Astrocyte of the spinal cord (primary cell): ENCODE results near the gene PUSL1.

Experiments used
- DNase-seq: peaks from one replicate; pipeline ENCODE4 v3.0.0; 2011; ENCODE audit warnings: low read depth, low spot score
- H3K4me3 ChIP-seq: 2 replicates; pipeline ENCODE4 v1.5.1; 2011; ENCODE audit warnings: low read depth, mild to moderate bottlenecking, low read length, moderate library complexity
- CTCF ChIP-seq: IDR thresholded peaks from 2 replicates; pipeline ENCODE4 v1.5.1; 2012; ENCODE audit warnings: low read depth, mild to moderate bottlenecking, low read length, inconsistent platforms
- in situ Hi-C: cut with HindIII; loops from 2 replicates; pipeline ENCODE4 v1.10.0; 2017; ENCODE audit warnings: low sequenced_read_pairs

The PUSL1 gene

GRCh38 chr1:1356796-1357401 is 48.5 kb downstream of the PUSL1 start:
- no peak for TF ChIP-seq CTCF
- in situ Hi-C loops: no loop called here
- DNase-seq: no peak
- peak overlapping the region; percentile 77 for H3K4me3 ChIP-seq

GRCh38 chr1:1357871-1358432 is 49.6 kb downstream of the PUSL1 start:
- DNase-seq: no peak
- TF ChIP-seq CTCF: no peak
- in situ Hi-C loops: no loop called here
- H3K4me3 ChIP-seq: peak overlapping the region; percentile 77

- in situ Hi-C loops: no loop called here
- no peak for TF ChIP-seq CTCF
- peak within 1 kb of the TSS; percentile 77 for H3K4me3 ChIP-seq
- peak; percentile 87 for DNase-seq
Observed at GRCh38 chr1:1358433-1359271, 50.3 kb downstream of the PUSL1 start, which contains the start of gene MXRA8. Gene MXRA8 (minus strand): TSS chr1:1358555. CDS start chr1:1358504, 51 bp downstream.

GRCh38 chr1:1359308-1359663 is 50.9 kb downstream of the PUSL1 start:
- H3K4me3 ChIP-seq: no peak overlapping the region
- peak; percentile 83 for DNase-seq
- in situ Hi-C loops: no loop called here
- no peak for TF ChIP-seq CTCF

GRCh38 chr1:1359664-1360468 is 51.5 kb downstream of the PUSL1 start:
- in situ Hi-C loops: no loop called here
- H3K4me3 ChIP-seq: no peak overlapping the region
- DNase-seq: peak; percentile 80

More at GRCh38 chr1:1359664-1360468, 51.5 kb downstream of the PUSL1 start:
- TF ChIP-seq CTCF: no peak
